ENCODE measurements around the gene TLCD1.
"Not testable (repeated sequence)": the region's sequence is repeated elsewhere in the genome, so short reads cannot be mapped to it uniquely, and the experiment has no call there.

TLCD1 gene

GRCh38 chr17:28723159-28723835 lies 2.7 kb downstream of the TLCD1 start:
- Histone ChIP-seq H3F3A (ENCODE audit: low read depth) (peaks cover 25% of the 10 kb centered on the region), H3K36me3 (ENCODE audit: insufficient read depth, low read length) (peaks cover 47% of the 10 kb centered on the region; the same call in 1 of the 2 replicates), H3K79me2 (ENCODE audit: insufficient read depth, low read length) (peaks cover 39% of the 10 kb centered on the region), H3K4me3 (ENCODE audit: low read length, poor library complexity, severe bottlenecking) (peak overlapping the region; percentile 98), H3K4me1 (ENCODE audit: insufficient read depth, low read length, poor library complexity, severe bottlenecking) (peaks cover 27% of the 10 kb centered on the region), H3K4me2 (ENCODE audit: low read depth, low read length, poor library complexity, severe bottlenecking) (peak overlapping the region; percentile 99), H3K9ac (ENCODE audit: low read depth, low read length, poor library complexity, severe bottlenecking) (peak overlapping the region; percentile 99), H4K20me1 (ENCODE audit: insufficient read depth, low read length, poor library complexity, severe bottlenecking) (peaks cover 48% of the 10 kb centered on the region), H2AFZ (ENCODE audit: low read length) (no peak overlapping the region), H3K9me2 (replicated peaks; ENCODE audit: low read depth, low read length) (no peaks in the 10 kb centered on the region), H3K27me3 (ENCODE audit: insufficient read depth, low read length, poor library complexity, severe bottlenecking) (peaks cover 6% of the 10 kb centered on the region), H3K9me3 (ENCODE audit: insufficient read depth, low read depth, low read length) (no peaks in the 10 kb centered on the region)
- no peak for TF ChIP-seq EZH2phosphoT487 (IDR thresholded peaks at IDR 0.05; ENCODE audit: borderline replicate concordance)
- no peak for TF ChIP-seq CTCF (conservative IDR thresholded peaks at IDR 0.05; ENCODE audit: low read length)

GRCh38 chr17:28722417-28723158 lies 3.4 kb downstream of the TLCD1 start:
- peak overlapping the region; percentile 99 for H3K4me2 ChIP-seq (ENCODE audit: low read depth, low read length, poor library complexity, severe bottlenecking)
- H3K9me2 ChIP-seq (replicated peaks; ENCODE audit: low read depth, low read length), result no peaks in the 10 kb centered on the region
- peaks cover 48% of the 10 kb centered on the region for H4K20me1 ChIP-seq (ENCODE audit: insufficient read depth, low read length, poor library complexity, severe bottlenecking)
- peaks cover 39% of the 10 kb centered on the region for H3K79me2 ChIP-seq (ENCODE audit: insufficient read depth, low read length)
- no peak for TF ChIP-seq EZH2phosphoT487 (IDR thresholded peaks at IDR 0.05; ENCODE audit: borderline replicate concordance)
- no peak for TF ChIP-seq CTCF (conservative IDR thresholded peaks at IDR 0.05; ENCODE audit: low read length)
- H3K9me3 ChIP-seq (ENCODE audit: insufficient read depth, low read depth, low read length), result no peaks in the 10 kb centered on the region
- peaks cover 25% of the 10 kb centered on the region for H3K4me1 ChIP-seq (ENCODE audit: insufficient read depth, low read length, poor library complexity, severe bottlenecking)
- H3K36me3 ChIP-seq (ENCODE audit: insufficient read depth, low read length), result peaks cover 47% of the 10 kb centered on the region; the same call in 1 of the 2 replicates
- H2AFZ ChIP-seq (ENCODE audit: low read length), result no peak overlapping the region
- H3F3A ChIP-seq (ENCODE audit: low read depth), result peaks cover 25% of the 10 kb centered on the region
- peak overlapping the region; percentile 99 for H3K9ac ChIP-seq (ENCODE audit: low read depth, low read length, poor library complexity, severe bottlenecking)
- peak overlapping the region; percentile 98 for H3K4me3 ChIP-seq (ENCODE audit: low read length, poor library complexity, severe bottlenecking)
- H3K27me3 ChIP-seq (ENCODE audit: insufficient read depth, low read length, poor library complexity, severe bottlenecking), result peaks cover 6% of the 10 kb centered on the region

- peaks cover 22% of the 10 kb centered on the region for H3K4me1 ChIP-seq (ENCODE audit: insufficient read depth, low read length, poor library complexity, severe bottlenecking)
- not testable (repeated sequence) for H2AFZ ChIP-seq (ENCODE audit: low read length); H3K9me3 ChIP-seq (ENCODE audit: insufficient read depth, low read depth, low read length); H3K27me3 ChIP-seq (ENCODE audit: insufficient read depth, low read length, poor library complexity, severe bottlenecking); H3K9me2 ChIP-seq (replicated peaks; ENCODE audit: low read depth, low read length)
- H3K4me3 ChIP-seq (ENCODE audit: low read length, poor library complexity, severe bottlenecking), result peak overlapping the region; percentile 98
- peak overlapping the region; percentile 99 for H3K9ac ChIP-seq (ENCODE audit: low read depth, low read length, poor library complexity, severe bottlenecking)
- peak overlapping the region; percentile 99 for H3K4me2 ChIP-seq (ENCODE audit: low read depth, low read length, poor library complexity, severe bottlenecking)
- peaks cover 39% of the 10 kb centered on the region for H3K79me2 ChIP-seq (ENCODE audit: insufficient read depth, low read length)
- peaks cover 48% of the 10 kb centered on the region for H4K20me1 ChIP-seq (ENCODE audit: insufficient read depth, low read length, poor library complexity, severe bottlenecking)
- H3F3A ChIP-seq (ENCODE audit: low read depth), result peaks cover 25% of the 10 kb centered on the region
- H3K36me3 ChIP-seq (ENCODE audit: insufficient read depth, low read length), result peaks cover 47% of the 10 kb centered on the region; the same call in 1 of the 2 replicates
Observed at GRCh38 chr17:28720997-28721329, 5.1 kb downstream of the TLCD1 start.

All from Loucy (cell line).